Measurements from ENCODE around the gene NGB. TPM values are rescaled to one million over a fixed set of nuclear protein-coding genes. Genes with fewer than 3 reads are reported as not detected.
"Not testable (repeated sequence)": the region's sequence is repeated elsewhere in the genome, so short reads cannot be mapped to it uniquely, and the experiment has no call there.

Gene NGB
- total and polyA plus RNA-seq, 9 of the 15 experiments (the other 6 are each of a cell fraction or from before 2014, with no cell fraction given) = not detected

DNA sequence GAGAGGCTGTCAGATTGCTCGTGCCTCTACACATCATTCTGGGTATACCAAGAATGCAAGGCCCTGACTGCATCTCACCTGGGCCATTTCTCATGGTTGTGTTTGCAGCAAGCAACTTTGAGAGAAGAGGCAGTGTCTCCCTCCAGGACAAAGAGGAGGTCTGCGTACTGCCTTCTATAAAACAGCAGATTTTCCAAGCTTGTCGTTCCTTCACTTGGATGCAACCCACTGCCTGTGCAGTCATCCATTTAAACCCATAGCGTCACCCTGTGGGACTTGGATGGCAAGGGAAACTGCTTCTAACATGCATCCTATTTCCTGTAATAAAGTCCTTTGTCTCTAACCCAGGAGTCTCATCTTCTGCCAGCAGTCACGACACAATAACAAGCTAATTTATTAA is 48.4 kb upstream of the NGB start (continued):
- TF ChIP-seq ZNF551 (CRISPR knock-in tag; IDR thresholded peaks at IDR 0.05) (no peak), PYGO2 (tag; IDR thresholded peaks at IDR 0.05) (no peak), POLR2G (IDR thresholded peaks at IDR 0.05; ENCODE audit: low read depth, low read length) (no peak), XRCC3 (IDR thresholded peaks at IDR 0.05) (no peak), HDAC8 (tag; IDR thresholded peaks at IDR 0.05) (no peak), ZEB2 (IDR thresholded peaks at IDR 0.05) (no peak), ADNP (tag; IDR thresholded peaks at IDR 0.05) (no peak)

DNA sequence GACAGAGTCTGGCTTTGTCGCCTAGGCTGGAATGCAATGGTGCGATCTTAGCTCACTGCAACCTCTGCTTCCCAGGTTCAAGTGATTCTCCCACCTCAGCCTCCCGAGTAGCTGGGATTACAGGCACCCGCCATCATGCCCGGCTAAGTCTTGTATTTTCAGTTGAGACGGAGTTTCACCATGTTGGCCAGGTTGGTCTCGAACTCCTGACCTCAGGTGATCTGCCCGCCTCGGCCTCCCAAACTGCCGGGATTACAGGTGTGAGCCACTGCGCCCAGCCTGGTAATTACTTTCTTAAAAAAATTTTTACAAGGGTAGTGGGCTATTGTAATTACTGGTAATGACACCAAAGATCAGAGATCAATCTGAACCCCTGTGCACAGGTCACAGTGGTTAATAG is 47.8 kb upstream of the NGB start:
- BruUV-seq (replicated peaks); H3K9me1 ChIP-seq (ENCODE audit: control insufficient read depth, insufficient read depth, low read length); H4K20me1 ChIP-seq (replicated peaks; ENCODE audit: control insufficient read depth, insufficient read depth, low read length); H3K27ac ChIP-seq (ENCODE audit: extremely low read depth, low read depth, low read length); H3K27me3 ChIP-seq (ENCODE audit: control insufficient read depth in 2 of 2, insufficient read depth in 2 of 2, low read length in 2 of 2); H2AFZ ChIP-seq (ENCODE audit: low read depth, low read length); H3K9me3 ChIP-seq (replicated peaks; ENCODE audit: control insufficient read depth, insufficient read depth, low read depth, low read length); intact Hi-C loops (cut with micrococcal nuclease); DNase-seq (ENCODE audit: extremely low read depth in 1 of 4, low spot score in 3 of 4); FAIRE-seq; H3K4me3 ChIP-seq; H3K9ac ChIP-seq (ENCODE audit: insufficient read depth in 1 of 2, low read depth in 2 of 2, low read length in 2 of 2); H3K4me2 ChIP-seq (ENCODE audit: insufficient read depth, low read length); in situ Hi-C loops (cut with MboI); ATAC-seq; H3K36me3 ChIP-seq (ENCODE audit: control insufficient read depth, insufficient read depth, low read length); CTCF ChIA-PET (ENCODE audit: low intra/inter-chr PET ratio): not testable (repeated sequence)
- peaks cover 20% of the 10 kb centered on the region; the same call in 2 of the 3 replicates for H3K79me2 ChIP-seq (ENCODE audit: control insufficient read depth, insufficient read depth, low read length)
- WGBS (ENCODE audit: insufficient coverage, low coverage, missing lambda C conversion rate) = 95% methylated on average over 4 of the region's 11 CpGs
- POLR2A ChIA-PET = interaction anchor here (0.7 to 1.1 kb wide), 3 partner anchors 10 to 17 kb away, joined by 3 to 4 read pairs (median 4); no protein-coding TSS in a partner anchor
- H3K4me1 ChIP-seq (replicated peaks in 1 of 2; ENCODE audit: control insufficient read depth in 2 of 2, insufficient read depth in 2 of 2, low read length in 2 of 2) = peaks cover 10 to 11% of the 10 kb centered on the region in 2 experiments; a peak in 4 of 5 replicates
